ENCODE measurements around the gene MPZL1. TPM values are rescaled to one million over a fixed set of nuclear protein-coding genes. Genes with fewer than 3 reads are reported as not detected.

The MPZL1 gene
- total and polyA plus RNA-seq, 8 donors: 6.3 to 46.6 (median 19.2) TPM

DNA sequence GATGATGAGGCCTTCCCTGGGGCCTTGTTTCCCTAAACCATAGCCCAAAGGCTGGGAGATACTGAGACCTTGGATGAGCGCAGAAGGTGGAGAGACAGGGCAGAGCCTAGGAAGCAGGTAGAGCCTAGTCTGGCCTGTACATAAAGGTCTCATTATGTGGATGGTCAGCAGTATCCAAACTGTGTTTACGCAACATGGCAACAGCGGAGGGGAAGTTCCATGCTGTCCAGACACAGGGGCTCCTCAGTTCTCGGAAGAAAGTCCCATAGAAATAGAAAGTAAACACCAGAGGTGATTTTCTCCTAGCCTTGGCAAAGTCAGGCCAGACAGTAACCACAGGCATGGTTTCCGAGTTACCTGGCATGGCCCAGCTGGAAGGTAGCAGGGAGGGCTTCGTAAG, 42.1 kb upstream of the MPZL1 start:
- 91 to 97% methylated on average over 6 of the region's 6 CpGs for WGBS, 2 donors
- Histone ChIP-seq H3K27ac (no peak overlapping the region), H3K4me3 (no peak overlapping the region), H3K27me3 (no peaks in the 10 kb centered on the region), H3K9me3 (no peaks in the 10 kb centered on the region), H3K36me3 (no peaks in the 10 kb centered on the region), H3K4me1 (no peaks in the 10 kb centered on the region)
- peak in 2 of 4 donors; percentile 71 to 80 for ATAC-seq
- intact Hi-C loops (cut with DNase I): loop anchor here in 2 of 3 donors (10.0 kb wide), 2 partner anchors 75 to 85 kb away; no protein-coding TSS in a partner anchor
- TF ChIP-seq, protein P1, sequence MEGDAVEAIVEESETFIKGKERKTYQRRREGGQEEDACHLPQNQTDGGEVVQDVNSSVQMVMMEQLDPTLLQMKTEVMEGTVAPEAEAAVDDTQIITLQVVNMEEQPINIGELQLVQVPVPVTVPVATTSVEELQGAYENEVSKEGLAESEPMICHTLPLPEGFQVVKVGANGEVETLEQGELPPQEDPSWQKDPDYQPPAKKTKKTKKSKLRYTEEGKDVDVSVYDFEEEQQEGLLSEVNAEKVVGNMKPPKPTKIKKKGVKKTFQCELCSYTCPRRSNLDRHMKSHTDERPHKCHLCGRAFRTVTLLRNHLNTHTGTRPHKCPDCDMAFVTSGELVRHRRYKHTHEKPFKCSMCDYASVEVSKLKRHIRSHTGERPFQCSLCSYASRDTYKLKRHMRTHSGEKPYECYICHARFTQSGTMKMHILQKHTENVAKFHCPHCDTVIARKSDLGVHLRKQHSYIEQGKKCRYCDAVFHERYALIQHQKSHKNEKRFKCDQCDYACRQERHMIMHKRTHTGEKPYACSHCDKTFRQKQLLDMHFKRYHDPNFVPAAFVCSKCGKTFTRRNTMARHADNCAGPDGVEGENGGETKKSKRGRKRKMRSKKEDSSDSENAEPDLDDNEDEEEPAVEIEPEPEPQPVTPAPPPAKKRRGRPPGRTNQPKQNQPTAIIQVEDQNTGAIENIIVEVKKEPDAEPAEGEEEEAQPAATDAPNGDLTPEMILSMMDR (IDR thresholded peaks at IDR 0.05): no peak
- FAIRE-seq: no peak
- DNase-seq: no peak

DNA sequence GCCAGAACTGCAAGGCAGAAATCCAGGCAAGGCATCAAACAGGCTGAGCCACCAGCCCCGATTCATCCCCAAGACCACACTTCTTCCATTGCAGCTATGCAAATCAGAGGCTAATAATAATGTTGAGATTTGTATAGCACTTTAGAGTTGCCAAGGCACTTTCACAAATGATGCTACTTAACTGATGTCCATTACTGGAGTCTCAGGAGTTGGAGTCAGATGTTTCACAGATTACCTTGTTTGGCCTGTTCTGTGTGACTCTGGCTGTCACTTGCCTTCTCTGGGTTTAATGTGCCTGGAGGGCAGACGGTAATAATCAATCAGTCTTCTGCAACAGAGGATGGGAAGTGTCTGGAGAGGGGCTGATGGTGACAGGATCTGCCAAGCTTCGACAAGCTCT, 40.8 kb upstream of the MPZL1 start:
- Histone ChIP-seq H3K27me3 (no peaks in the 10 kb centered on the region), H3K36me3 (no peaks in the 10 kb centered on the region), H3K27ac (no peak overlapping the region), H3K4me1 (no peaks in the 10 kb centered on the region), H3K4me3 (no peak overlapping the region), H3K9me3 (no peaks in the 10 kb centered on the region)
- intact Hi-C loops (cut with DNase I): loop anchor here in 2 of 3 donors (10.0 kb wide), 2 partner anchors 76 to 86 kb away; no protein-coding TSS in a partner anchor
- DNase-seq: no peak
- 59 to 63% methylated on average over 3 of the region's 3 CpGs for WGBS, 2 donors
- TF ChIP-seq, protein P1 (IDR thresholded peaks at IDR 0.05): no peak
- ATAC-seq: no peak
- no peak for FAIRE-seq

DNA sequence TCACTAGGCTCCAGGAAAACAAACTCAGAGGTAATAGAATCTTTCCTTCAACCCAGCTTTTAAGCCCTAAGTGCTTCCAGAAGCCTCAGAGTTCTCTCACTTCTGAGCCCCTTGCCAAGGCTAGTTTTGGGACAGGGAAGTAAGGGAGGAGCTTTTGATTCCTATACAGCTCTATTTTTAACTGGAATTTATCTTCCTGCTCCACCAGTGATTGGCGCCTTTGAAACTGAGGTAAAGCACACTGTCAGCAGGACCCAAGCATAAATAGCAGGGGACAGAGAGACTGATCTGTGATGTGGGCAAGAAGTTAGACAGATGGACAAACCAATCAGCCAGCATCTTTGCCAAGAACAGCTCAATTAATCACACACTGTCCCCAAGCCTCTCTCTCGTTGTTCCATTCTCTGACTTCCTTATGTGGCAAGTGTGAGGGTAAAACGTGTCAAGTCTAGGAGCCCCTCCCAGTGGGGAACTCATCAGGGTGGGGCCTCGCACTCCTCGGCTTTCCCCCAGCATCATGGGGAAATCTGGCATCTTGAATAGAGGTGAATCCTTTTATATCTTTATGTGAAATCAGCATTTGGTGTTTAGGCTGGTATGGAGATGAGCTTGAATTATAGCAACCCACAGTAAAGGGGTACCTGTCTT, 40.2 kb upstream of the MPZL1 start:
- Histone ChIP-seq H3K27me3 (no peaks in the 10 kb centered on the region), H3K9me3 (no peaks in the 10 kb centered on the region), H3K4me1 (no peaks in the 10 kb centered on the region), H3K27ac (no peak overlapping the region), H3K36me3 (no peaks in the 10 kb centered on the region), H3K4me3 (no peak overlapping the region)
- intact Hi-C loops (cut with DNase I): loop anchor here in 2 of 3 donors (10.0 kb wide), 2 partner anchors 77 to 87 kb away; no protein-coding TSS in a partner anchor
- FAIRE-seq (no peak), DNase-seq (no peak), ATAC-seq (no peak)
- TF ChIP-seq, protein P1 (IDR thresholded peaks at IDR 0.05): no peak
- WGBS, 2 donors: 52 to 57% methylated on average over 5 of the region's 5 CpGs

DNA sequence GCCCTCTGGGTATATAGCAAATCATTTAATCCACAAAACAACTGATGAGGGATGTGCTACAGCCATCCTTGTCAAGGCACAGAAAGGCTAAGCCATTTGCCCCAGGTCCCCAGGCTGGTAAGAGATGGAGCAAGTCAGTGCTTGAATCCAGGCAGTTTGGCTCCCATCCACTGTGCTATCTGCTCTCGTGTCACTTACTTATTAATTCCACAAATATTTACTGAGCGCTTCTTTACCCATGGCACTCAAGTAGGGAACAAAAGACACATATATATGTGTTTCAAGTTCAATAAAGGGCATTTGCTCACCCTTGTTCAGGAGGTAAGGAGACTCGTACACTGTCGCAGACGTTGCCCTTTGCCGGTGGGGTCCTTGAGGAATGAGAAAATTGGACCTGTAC, 38.6 kb upstream of the MPZL1 start:
- DNase-seq (no peak), ATAC-seq (no peak), FAIRE-seq (no peak)
- TF ChIP-seq, protein P1 (IDR thresholded peaks at IDR 0.05): no peak
- H3K9me3 ChIP-seq: no peaks in the 10 kb centered on the region
- intact Hi-C loops (cut with DNase I): loop anchor here in 2 of 3 donors (10.0 kb wide), 2 partner anchors 78 to 88 kb away; no protein-coding TSS in a partner anchor
- H3K27ac ChIP-seq: no peak overlapping the region
- no peaks in the 10 kb centered on the region for H3K4me1 ChIP-seq
- 62 to 66% methylated on average over 6 of the region's 6 CpGs for WGBS, 2 donors
- H3K27me3 ChIP-seq: no peaks in the 10 kb centered on the region
- no peak overlapping the region for H3K4me3 ChIP-seq
- no peaks in the 10 kb centered on the region for H3K36me3 ChIP-seq

Measured in pancreas (tissue), 10 donors.